ENCODE measurements around the gene RBM23.
"Not testable (repeated sequence)": the region's sequence is repeated elsewhere in the genome, so short reads cannot be mapped to it uniquely, and the experiment has no call there.

- TF ChIP-seq, protein P1, sequence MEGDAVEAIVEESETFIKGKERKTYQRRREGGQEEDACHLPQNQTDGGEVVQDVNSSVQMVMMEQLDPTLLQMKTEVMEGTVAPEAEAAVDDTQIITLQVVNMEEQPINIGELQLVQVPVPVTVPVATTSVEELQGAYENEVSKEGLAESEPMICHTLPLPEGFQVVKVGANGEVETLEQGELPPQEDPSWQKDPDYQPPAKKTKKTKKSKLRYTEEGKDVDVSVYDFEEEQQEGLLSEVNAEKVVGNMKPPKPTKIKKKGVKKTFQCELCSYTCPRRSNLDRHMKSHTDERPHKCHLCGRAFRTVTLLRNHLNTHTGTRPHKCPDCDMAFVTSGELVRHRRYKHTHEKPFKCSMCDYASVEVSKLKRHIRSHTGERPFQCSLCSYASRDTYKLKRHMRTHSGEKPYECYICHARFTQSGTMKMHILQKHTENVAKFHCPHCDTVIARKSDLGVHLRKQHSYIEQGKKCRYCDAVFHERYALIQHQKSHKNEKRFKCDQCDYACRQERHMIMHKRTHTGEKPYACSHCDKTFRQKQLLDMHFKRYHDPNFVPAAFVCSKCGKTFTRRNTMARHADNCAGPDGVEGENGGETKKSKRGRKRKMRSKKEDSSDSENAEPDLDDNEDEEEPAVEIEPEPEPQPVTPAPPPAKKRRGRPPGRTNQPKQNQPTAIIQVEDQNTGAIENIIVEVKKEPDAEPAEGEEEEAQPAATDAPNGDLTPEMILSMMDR (IDR thresholded peaks at IDR 0.05), result not testable (repeated sequence)
- not testable (repeated sequence) for TF ChIP-seq POLR2A (IDR thresholded peaks at IDR 0.05)
Measured at GRCh38 chr14:22965916-22966782, 47.2 kb upstream of the RBM23 start.

Data from testis (tissue), 2 donors.